NB4 (cell line): Measurements from ENCODE around the gene NR1H2.
"Not testable (repeated sequence)": the region's sequence is repeated elsewhere in the genome, so short reads cannot be mapped to it uniquely, and the experiment has no call there.

ENCODE experiments used
- DNase-seq: peaks from one replicate; pipeline ENCODE4 v3.0.0; 2010; ENCODE audit warnings: low read depth
- H3K4me3 ChIP-seq: one replicate; pipeline ENCODE4 v1.5.1; 2011; ENCODE audit warnings: mild to moderate bottlenecking, low read depth, low read length, moderate library complexity
- CTCF ChIP-seq: IDR thresholded peaks from one replicate; pipeline ENCODE4 v1.5.1; 2012; ENCODE audit warnings: low read depth, low read length
- MYC ChIP-seq: IDR thresholded peaks from 2 replicates; pipeline ENCODE4 v1.6.1; 2011; ENCODE audit warnings: low read depth, low read length
- POLR2A ChIP-seq: IDR thresholded peaks from 2 replicates; pipeline ENCODE4 v1.6.1; 2011; ENCODE audit warnings: mild to moderate bottlenecking; ENCODE audit not compliant: insufficient read length; ENCODE audit errors: extremely low read depth
- TF ChIP-seq, protein P1 (sequence below): IDR thresholded peaks from 2 replicates; pipeline ENCODE4 v1.6.1; 2011; ENCODE audit warnings: low read depth, low read length

The NR1H2 gene

DNA sequence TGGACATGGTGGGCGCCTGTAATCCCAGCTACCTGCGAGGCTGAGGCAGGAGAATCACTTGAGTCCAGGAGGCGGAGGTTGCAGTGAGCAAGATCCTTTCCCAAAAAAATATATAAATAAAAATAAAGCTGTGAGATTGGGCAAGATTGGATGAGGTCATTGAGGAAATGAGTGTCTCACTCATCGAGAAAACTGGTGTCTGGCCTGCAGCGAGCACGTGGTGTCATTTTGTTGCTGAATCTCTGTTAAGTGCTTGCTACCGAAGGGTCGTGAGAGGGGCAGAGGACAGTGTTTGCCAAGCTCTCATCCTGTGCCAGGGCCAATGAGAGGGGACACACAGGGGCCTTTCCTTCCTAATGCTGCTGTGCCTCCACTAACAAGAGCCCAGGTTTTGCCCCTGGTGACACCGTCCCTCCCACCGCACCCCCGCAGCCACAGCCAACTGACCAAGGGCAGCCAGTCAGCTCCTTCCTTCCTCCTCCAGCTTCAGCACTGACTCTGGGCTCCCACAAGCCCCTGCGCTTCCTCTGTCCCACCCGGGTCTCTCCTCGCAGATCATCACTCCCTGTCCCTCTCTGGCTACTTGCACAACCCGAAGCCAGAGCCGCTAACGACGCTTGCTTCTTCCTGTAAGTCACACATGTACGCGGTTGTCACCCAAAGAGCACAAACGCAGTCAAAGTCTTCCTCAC lies 11.1 kb downstream of the NR1H2 start:
- DNase-seq, result peak; percentile 74
- H3K4me3 ChIP-seq, result peak overlapping the region; percentile 1
- TF ChIP-seq CTCF, result no peak
- TF ChIP-seq, protein P1, sequence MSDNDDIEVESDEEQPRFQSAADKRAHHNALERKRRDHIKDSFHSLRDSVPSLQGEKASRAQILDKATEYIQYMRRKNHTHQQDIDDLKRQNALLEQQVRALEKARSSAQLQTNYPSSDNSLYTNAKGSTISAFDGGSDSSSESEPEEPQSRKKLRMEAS, result peak; percentile 62
- no peak for TF ChIP-seq POLR2A
- TF ChIP-seq MYC, result no peak

DNA sequence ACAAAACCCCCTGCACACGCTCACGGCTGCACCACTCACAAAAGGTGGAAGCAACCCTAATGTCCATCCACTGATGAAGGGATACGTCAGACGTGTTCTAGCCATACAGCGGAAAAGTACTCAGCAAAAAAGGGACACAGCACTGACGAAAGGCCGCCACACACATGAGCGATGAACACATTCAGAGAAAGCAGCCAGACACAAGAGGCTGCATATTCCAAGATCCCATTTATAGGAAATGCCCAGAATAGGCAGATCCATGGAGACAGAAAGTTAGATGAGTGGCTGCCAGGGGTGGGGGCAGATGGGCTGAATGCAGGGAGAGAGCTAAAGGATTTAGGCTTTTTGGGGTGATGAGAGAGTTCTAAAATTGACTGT lies 11.6 kb downstream of the NR1H2 start:
- no peak for TF ChIP-seq CTCF
- TF ChIP-seq MYC, result no peak
- TF ChIP-seq, protein P1, result no peak
- TF ChIP-seq POLR2A, result no peak
- no peak for DNase-seq
- H3K4me3 ChIP-seq, result peak overlapping the region; percentile 1

DNA sequence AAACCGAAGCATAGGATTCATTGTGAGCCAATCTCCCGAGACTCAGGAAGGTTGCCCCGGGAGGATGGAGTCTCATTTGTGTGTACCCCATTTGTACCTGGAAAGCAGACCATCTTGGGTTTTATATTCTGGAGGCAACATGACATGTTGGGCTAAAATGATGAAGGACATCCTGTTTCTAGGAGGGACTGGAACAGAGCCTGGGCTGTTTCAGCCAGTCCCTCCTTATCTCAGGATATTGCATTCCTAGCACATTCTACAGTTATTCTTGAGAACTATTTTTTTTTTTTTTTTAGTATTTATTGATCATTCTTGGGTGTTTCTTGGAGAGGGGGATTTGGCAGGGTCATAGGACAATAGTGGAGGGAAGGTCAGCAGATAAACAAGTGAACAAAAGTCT lies 14.0 kb downstream of the NR1H2 start:
- H3K4me3 ChIP-seq, DNase-seq: not testable (repeated sequence)

GRCh38 chr19:50390952-50391351 lies 14.7 kb downstream of the NR1H2 start:
- H3K4me3 ChIP-seq, DNase-seq: not testable (repeated sequence)

DNA sequence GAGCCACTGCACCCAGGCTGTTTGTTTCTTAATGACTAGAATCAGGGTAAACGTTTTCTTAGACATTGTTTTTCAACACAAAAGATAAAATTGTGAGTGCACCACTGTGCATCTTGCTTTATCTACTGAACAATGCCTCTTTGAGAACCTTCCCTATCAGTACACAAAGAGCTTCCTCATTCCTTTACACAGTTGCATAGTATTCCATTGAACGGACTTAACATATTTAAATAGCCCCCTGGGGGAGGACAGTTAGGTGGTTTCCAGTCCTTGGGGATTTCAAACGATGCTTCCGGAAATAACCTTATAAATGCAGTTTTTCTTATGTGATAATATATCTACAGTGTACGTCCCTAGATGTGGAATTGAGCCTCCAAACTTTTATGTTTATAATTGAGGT lies 16.5 kb downstream of the NR1H2 start:
- TF ChIP-seq POLR2A (no peak), MYC (no peak), CTCF (no peak)
- TF ChIP-seq, protein P1, result no peak
- no peak overlapping the region for H3K4me3 ChIP-seq
- DNase-seq, result no peak

DNA sequence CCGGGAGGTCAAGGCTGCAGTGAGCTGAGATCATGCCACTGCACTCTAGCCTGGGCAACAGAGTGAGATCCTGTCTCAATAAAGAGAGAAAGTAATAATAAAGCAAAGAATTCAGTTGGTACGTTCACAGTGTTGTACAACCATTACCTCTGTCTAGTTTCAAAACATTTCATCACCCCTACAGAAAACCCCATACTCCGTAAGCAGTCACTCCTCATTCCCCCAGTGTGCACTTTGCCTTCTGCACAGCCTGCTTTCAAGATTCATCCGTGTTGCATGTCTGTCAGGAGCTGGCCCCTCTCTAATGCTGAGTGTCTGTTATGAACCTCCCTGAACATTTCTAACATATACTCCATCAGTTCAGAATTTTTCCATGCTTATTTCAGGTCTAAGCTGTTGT lies 17.3 kb downstream of the NR1H2 start:
- DNase-seq, result no peak
- TF ChIP-seq, protein P1, result no peak
- TF ChIP-seq MYC, result no peak
- no peak for TF ChIP-seq POLR2A
- no peak overlapping the region for H3K4me3 ChIP-seq

DNA sequence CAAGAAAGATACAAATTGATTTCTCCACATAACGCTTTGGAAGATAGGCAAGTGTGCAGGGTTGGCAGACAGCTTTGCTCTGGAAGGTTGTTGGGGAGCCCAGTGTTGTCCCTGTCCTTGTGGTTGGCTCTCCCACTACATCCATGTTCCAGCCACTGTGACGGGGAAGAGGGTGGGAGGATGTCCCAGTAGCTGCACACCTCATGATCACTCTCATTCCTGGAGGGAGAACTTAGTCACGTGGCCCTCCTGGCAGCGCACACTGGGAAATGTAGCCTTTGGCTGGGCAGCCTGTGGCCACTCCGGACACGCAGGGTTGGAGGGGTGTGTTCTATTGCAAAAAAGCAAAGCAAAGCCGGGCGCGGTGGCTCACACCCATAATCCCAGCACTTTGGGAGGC lies 17.8 kb downstream of the NR1H2 start:
- TF ChIP-seq CTCF (no peak), MYC (no peak), POLR2A (no peak)
- TF ChIP-seq, protein P1, result no peak
- DNase-seq, result no peak
- H3K4me3 ChIP-seq, result no peak overlapping the region
